GM10266 (cell line): ENCODE data around the gene CLDN7.

Source experiments
- DNase-seq: peaks from one replicate; pipeline ENCODE4 v3.0.0; 2012; ENCODE audit errors: extremely low spot score
- TF ChIP-seq, protein P1 (sequence below): IDR thresholded peaks from 2 replicates; pipeline ENCODE4 v1.5.1; 2012; ENCODE audit warnings: mild to moderate bottlenecking, low read depth; ENCODE audit not compliant: control insufficient read depth, insufficient read depth; ENCODE audit errors: missing control alignments

CLDN7 gene

GRCh38 chr17:7259555-7259889, 2.8 kb downstream of the CLDN7 start:
- no peak for DNase-seq
- TF ChIP-seq, protein P1, sequence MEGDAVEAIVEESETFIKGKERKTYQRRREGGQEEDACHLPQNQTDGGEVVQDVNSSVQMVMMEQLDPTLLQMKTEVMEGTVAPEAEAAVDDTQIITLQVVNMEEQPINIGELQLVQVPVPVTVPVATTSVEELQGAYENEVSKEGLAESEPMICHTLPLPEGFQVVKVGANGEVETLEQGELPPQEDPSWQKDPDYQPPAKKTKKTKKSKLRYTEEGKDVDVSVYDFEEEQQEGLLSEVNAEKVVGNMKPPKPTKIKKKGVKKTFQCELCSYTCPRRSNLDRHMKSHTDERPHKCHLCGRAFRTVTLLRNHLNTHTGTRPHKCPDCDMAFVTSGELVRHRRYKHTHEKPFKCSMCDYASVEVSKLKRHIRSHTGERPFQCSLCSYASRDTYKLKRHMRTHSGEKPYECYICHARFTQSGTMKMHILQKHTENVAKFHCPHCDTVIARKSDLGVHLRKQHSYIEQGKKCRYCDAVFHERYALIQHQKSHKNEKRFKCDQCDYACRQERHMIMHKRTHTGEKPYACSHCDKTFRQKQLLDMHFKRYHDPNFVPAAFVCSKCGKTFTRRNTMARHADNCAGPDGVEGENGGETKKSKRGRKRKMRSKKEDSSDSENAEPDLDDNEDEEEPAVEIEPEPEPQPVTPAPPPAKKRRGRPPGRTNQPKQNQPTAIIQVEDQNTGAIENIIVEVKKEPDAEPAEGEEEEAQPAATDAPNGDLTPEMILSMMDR = no peak

DNA sequence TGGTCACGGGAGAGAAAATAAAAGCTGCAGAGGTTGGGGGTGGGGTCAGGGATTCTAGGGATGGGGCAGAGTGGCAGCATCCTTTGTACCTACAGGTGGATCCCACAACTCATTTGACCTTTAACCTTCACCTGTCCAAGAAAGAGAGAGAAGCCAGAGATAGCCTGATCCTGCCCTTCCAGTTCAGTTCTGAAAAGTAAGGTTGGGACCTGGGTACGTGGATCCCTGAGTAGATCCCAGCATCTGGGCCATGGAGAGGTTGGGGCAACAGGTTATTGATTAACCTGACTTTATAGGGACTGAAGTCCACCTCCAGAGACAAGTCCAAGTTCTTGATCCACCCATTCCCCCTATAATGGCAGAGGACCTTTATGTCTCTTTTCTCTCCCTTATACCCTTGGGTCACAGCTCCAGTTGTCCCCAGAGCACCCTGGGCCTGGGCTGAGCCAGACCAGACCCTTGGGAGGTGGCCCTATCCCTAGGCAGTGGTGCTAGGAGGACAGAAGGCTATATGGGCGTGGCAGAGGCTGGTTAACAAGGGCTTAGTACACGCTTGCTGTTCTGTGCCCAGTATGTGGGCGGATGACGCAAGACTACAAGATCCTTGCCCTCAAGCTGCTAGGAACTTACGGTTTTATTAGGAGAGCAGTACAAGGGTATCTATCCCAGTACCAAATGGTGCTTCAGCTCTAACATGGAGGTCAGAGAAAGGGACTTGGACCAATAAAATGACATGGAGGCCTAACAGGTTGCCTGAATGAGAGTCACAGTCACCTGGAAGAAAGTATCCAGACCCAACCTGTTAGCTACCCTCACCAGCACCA, 3.3 kb downstream of the CLDN7 start:
- DNase-seq = no peak
- TF ChIP-seq, protein P1 = no peak

DNA sequence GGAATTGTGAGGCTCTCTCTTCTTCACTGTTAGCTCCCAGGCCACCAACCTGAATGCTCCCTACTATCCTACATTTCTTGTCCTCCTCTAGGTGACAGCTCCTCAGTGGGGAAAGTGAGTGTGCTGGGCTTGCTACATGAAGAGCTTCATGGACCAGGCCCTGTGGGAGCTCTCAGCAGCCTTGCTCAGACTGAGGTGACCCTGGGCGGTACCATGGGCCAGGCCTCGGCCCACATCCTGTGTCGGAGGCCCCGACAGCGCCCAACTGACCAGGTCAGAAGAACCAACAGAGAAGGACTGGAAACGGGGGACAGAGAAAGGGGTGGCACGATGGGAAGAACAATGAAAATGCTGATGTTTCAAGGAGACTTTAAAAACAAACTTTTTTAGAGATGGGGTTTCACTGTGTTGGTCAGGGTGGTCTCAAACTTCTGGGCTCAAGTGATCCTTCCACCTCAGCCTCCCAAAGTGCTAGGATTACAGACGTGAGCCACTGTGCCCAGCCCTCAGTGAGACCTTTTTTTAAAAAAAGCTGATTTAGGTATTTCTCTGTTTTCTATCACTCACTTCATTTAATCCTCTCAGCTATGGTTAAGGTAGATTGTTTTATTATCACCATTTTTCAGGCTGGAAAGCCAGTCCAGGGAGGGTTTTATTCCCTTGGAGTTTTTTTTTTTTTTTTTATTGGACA, 5.4 kb downstream of the CLDN7 start:
- DNase-seq = no peak
- TF ChIP-seq, protein P1 = no peak

GRCh38 chr17:7254511-7254910, 7.8 kb downstream of the CLDN7 start:
- TF ChIP-seq, protein P1 = no peak
- DNase-seq = no peak

DNA sequence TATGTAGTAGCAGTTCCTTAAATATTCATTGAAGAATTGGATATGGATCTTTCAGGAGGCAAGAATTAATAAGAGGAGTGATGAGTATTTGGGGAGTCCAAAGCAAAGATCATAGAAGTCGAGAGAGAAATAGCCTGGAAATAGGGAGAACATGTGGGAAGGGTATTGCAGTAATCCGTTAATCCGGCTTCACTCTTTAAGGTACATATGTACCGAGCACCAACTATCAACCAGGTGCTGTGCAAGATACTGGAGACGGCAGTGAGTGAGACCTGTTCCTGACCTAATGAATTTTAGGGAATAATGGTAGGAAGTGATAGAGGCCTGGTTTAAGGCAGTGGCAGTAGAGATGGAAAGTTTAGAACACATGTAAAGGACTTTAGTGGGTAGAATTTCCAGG, 9.2 kb downstream of the CLDN7 start:
- TF ChIP-seq, protein P1 = no peak
- no peak for DNase-seq

DNA sequence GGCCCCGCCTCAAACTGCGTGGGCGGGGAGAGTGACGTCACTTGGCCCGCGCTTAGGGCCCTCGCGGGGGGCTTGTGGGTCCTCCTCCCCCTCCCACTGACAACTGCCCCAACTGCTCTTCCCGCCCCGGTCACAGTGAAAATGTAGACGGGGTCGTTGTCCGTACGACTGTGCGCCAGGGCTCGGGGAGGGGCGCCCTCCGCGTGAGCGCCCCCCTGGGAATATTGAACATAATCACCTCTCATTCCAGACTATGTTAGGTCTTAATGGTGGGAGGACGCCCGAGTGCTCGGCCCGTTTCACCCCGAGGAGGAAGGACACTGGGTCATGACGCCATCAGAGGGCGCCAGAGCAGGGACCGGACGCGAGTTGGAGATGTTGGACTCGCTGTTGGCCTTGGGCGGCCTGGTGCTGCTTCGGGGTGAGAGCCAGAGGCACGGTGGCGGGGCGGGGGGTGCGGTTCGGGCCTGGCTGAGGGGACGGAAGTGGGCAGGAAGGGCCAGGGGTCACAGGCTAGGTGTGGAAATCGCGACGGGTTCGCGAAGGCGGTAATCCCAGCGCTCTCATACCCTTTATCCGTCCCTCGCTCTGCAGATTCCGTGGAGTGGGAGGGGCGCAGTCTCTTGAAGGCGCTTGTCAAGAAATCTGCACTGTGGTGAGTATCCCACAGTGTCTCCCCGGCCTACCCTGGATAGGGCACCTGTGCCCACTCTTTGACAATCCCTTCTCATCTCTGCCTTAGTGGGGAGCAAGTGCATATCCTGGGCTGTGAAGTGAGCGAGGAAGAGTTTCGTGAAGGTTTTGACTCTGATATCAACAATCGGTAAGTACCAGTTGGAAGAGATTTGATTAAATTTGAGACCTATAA, 9.9 kb downstream of the CLDN7 start, which contains the start of gene ELP5:
ELP5 (plus strand) TSS at position 40 of the 868 bp plus-strand sequence; CDS start at position 376, 336 bp downstream.
- TF ChIP-seq, protein P1 = peak; percentile 52
- peak; percentile 91 for DNase-seq
